IMR-90 (cell line): ENCODE data around the gene BTAF1.

Source experiments
- CEBPB ChIP-seq: IDR thresholded peaks from 2 replicates; pipeline ENCODE4 v1.6.1; 2012; ENCODE audit warnings: low read depth, low read length, improper control_type of control experiment
- FOS ChIP-seq: fragments of 150-350 bp; IDR thresholded peaks from 2 replicates; pipeline ENCODE4 v1.6.1; 2016; ENCODE audit warnings: low read depth, low read length
- MAZ ChIP-seq: IDR thresholded peaks from 2 replicates; pipeline ENCODE4 v1.6.1; 2012; ENCODE audit warnings: low read depth, mild to moderate bottlenecking, low read length, improper control_type of control experiment, moderate library complexity, borderline replicate concordance
- MXI1 ChIP-seq: IDR thresholded peaks from 2 replicates; pipeline ENCODE4 v1.6.1; 2012; ENCODE audit warnings: low read depth, mild to moderate bottlenecking, low read length, moderate library complexity, borderline replicate concordance
- POLR2A ChIP-seq: IDR thresholded peaks from 2 replicates; pipeline ENCODE4 v1.6.1; 2012; ENCODE audit warnings: mild to moderate bottlenecking, low read depth, low read length
- RAD21 ChIP-seq: IDR thresholded peaks from 2 replicates; pipeline ENCODE4 v1.6.1; 2012; ENCODE audit warnings: low read length, improper control_type of control experiment
- RCOR1 ChIP-seq: IDR thresholded peaks from 2 replicates; pipeline ENCODE4 v1.6.1; 2012; ENCODE audit warnings: mild to moderate bottlenecking, low read length, improper control_type of control experiment; ENCODE audit not compliant: insufficient replicate concordance
- RFX5 ChIP-seq: IDR thresholded peaks from 2 replicates; pipeline ENCODE4 v1.8.0; 2012; ENCODE audit warnings: low read depth, mild to moderate bottlenecking, low read length, moderate library complexity
- SMC3 ChIP-seq: fragments of 150-350 bp; IDR thresholded peaks from 2 replicates; pipeline ENCODE4 v1.6.1; 2016; ENCODE audit warnings: low read depth, mild to moderate bottlenecking, antibody characterized with exemption, low read length, moderate library complexity
- USF2 ChIP-seq: fragments of 150-350 bp; IDR thresholded peaks from 2 replicates; pipeline ENCODE4 v1.6.1; 2017; ENCODE audit warnings: mild to moderate bottlenecking, antibody characterized with exemption, low read length, low read depth
- TF ChIP-seq, protein P1 (sequence below): conservative IDR thresholded peaks from 2 replicates; pipeline ENCODE4 v1.5.1; 2012; ENCODE audit warnings: mild to moderate bottlenecking, low read depth, low read length, improper control_type of control experiment
- TF ChIP-seq, protein P2 (sequence below): fragments of 150-350 bp; IDR thresholded peaks from 2 replicates; pipeline ENCODE4 v1.6.1; 2016; ENCODE audit warnings: low read depth, mild to moderate bottlenecking, low read length, moderate library complexity, borderline replicate concordance

GRCh38 chr10:91944880-91945630, 21.5 kb downstream of the BTAF1 start:
- TF ChIP-seq CEBPB, result no peak
- TF ChIP-seq POLR2A, result no peak
- TF ChIP-seq, protein P1, sequence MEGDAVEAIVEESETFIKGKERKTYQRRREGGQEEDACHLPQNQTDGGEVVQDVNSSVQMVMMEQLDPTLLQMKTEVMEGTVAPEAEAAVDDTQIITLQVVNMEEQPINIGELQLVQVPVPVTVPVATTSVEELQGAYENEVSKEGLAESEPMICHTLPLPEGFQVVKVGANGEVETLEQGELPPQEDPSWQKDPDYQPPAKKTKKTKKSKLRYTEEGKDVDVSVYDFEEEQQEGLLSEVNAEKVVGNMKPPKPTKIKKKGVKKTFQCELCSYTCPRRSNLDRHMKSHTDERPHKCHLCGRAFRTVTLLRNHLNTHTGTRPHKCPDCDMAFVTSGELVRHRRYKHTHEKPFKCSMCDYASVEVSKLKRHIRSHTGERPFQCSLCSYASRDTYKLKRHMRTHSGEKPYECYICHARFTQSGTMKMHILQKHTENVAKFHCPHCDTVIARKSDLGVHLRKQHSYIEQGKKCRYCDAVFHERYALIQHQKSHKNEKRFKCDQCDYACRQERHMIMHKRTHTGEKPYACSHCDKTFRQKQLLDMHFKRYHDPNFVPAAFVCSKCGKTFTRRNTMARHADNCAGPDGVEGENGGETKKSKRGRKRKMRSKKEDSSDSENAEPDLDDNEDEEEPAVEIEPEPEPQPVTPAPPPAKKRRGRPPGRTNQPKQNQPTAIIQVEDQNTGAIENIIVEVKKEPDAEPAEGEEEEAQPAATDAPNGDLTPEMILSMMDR, result no peak
- no peak for TF ChIP-seq SMC3
- no peak for TF ChIP-seq RCOR1
- no peak for TF ChIP-seq RFX5
- TF ChIP-seq RAD21, result no peak
- TF ChIP-seq, protein P2, sequence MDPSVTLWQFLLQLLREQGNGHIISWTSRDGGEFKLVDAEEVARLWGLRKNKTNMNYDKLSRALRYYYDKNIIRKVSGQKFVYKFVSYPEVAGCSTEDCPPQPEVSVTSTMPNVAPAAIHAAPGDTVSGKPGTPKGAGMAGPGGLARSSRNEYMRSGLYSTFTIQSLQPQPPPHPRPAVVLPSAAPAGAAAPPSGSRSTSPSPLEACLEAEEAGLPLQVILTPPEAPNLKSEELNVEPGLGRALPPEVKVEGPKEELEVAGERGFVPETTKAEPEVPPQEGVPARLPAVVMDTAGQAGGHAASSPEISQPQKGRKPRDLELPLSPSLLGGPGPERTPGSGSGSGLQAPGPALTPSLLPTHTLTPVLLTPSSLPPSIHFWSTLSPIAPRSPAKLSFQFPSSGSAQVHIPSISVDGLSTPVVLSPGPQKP, result no peak
- no peak for TF ChIP-seq MXI1
- no peak for TF ChIP-seq USF2
- TF ChIP-seq FOS, result no peak
- TF ChIP-seq MAZ, result no peak
